ENCODE measurements around the gene LDB2. TPM values are rescaled to one million over a fixed set of nuclear protein-coding genes. Genes with fewer than 3 reads are reported as not detected.

The LDB2 gene
- polyA plus RNA-seq, 2 donors = 3.5 to 4.4 TPM

DNA sequence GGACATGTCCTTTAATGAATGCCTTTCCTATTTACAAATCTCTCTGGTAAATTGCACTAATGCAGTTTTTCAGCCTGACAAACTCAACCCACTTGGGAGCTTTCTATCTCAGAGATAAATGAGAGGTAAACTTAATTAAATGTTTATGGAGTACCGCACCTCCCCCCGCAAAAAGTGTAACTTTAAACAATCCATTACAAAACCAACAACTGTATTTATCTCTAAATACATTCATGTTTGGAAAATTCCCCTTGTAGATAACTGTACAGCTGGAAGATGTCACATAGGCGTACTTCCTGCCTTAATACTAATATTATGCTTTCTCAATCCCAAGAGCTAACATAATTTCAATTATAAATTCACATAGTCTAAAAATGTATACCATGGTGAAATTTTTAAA is 215.5 kb downstream of the LDB2 start:
- Histone ChIP-seq H3K36me3 (ENCODE audit: control insufficient read depth in 2 of 2, insufficient read depth in 2 of 2, low read length in 1 of 2) (no peaks in the 10 kb centered on the region), H3K4me1 (ENCODE audit: control insufficient read depth in 2 of 2, insufficient read depth in 2 of 2, low read length in 1 of 2) (no peaks in the 10 kb centered on the region), H3K27ac (ENCODE audit: low read depth in 2 of 2, low read length in 1 of 2) (no peak overlapping the region), H3K27me3 (ENCODE audit: control insufficient read depth in 1 of 2, insufficient read depth in 2 of 2, low read length in 2 of 2) (no peaks in the 10 kb centered on the region), H3K4me3 (ENCODE audit: low read depth in 1 of 2, low read length in 2 of 2) (no peak overlapping the region), H3K9me3 (ENCODE audit: control insufficient read depth in 2 of 2, insufficient read depth in 1 of 2, low read depth in 1 of 2, low read length in 1 of 2) (no peaks in the 10 kb centered on the region)
- WGBS, 2 donors = 71 to 85% methylated on average over 3 of the region's 3 CpGs

DNA sequence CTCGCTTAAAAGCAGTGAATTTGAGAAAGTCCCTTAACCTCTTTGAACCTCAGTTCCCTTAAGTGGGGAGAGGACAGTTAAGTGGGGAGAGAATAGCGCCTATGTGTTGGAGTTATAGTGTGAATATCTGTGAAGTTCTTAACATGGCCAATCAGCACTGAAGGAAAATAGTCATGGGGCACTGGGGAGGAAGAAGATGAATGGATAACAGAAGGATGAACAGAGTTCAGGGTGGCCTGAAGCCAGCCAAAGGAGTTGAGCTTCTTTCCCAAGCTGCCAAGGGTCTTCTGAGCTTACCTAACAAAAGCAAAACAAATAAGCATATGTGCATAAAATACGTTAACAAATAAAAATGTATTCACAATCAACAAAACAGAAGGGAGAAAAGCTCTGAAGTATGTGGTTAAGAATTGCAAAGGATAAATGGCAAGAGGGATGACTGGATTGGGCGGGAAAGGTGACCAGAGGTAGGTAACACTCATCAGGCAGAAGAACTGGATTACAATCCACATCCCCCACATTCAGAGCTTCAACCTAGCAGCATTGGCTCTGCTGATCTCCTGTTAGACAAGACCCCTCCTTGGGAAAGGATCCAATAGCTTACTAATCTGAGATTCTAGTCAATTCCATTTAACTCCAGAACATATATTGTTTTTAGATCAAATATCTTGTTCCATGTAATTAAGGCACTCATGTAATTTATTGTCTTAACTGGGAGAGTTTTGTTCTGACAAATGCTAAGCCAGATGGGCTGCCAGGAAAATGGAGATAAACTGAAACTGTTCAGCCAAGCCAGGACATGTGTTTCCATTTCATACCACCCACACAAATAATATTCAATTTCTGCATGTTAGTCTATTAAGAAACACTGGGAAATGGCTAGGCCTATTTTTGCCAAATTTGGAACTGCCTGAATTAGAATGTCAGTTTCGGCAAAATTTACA is 221.2 kb downstream of the LDB2 start:
- WGBS, 2 donors = 83 to 87% methylated on average over 5 of the region's 5 CpGs
- Histone ChIP-seq H3K27ac (ENCODE audit: low read depth in 2 of 2, low read length in 1 of 2) (no peak overlapping the region), H3K36me3 (ENCODE audit: control insufficient read depth in 2 of 2, insufficient read depth in 2 of 2, low read length in 1 of 2) (no peaks in the 10 kb centered on the region)

DNA sequence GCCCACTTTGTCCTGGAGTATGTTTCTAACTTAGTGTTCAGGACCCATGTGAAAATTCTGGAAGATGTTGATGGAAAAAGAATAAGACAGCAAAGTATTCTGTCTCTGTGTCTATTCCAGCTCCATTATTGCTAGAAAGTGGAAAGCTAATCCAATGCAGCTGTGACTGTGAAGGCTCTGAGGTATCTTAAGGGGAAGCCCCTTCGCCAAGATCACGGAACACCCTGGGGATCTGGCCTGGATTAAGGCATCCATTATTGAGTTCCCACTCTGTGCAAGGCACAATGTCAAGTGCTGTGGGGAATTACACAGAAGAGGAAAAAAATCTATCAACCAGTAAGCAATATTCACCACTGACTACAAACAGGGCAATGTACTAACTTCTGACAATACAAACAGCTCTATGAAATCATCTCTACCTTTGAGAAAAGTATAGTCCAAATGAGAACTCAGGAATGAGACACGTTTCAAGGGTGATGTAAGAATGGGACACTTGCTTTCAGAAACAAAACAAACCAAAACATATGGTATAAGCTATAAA is 222.1 kb downstream of the LDB2 start:
- WGBS, 2 donors = 83 to 89% methylated on average over 3 of the region's 3 CpGs
- no peaks in the 10 kb centered on the region for H3K27me3 ChIP-seq (ENCODE audit: control insufficient read depth in 1 of 2, insufficient read depth in 2 of 2, low read length in 2 of 2)
- H3K4me1 ChIP-seq (ENCODE audit: control insufficient read depth in 2 of 2, insufficient read depth in 2 of 2, low read length in 1 of 2) = no peaks in the 10 kb centered on the region
- H3K27ac ChIP-seq (ENCODE audit: low read depth in 2 of 2, low read length in 1 of 2) = no peak overlapping the region
- no peak overlapping the region for H3K4me3 ChIP-seq (ENCODE audit: low read depth in 1 of 2, low read length in 2 of 2)
- H3K36me3 ChIP-seq (ENCODE audit: control insufficient read depth in 2 of 2, insufficient read depth in 2 of 2, low read length in 1 of 2) = no peaks in the 10 kb centered on the region
- H3K9me3 ChIP-seq (ENCODE audit: control insufficient read depth in 2 of 2, insufficient read depth in 1 of 2, low read depth in 1 of 2, low read length in 1 of 2) = no peaks in the 10 kb centered on the region

More for the DNA sequence above, 221.2 kb downstream of the LDB2 start:
- Histone ChIP-seq H3K4me3 (ENCODE audit: low read depth in 1 of 2, low read length in 2 of 2) (no peak overlapping the region), H3K9me3 (ENCODE audit: control insufficient read depth in 2 of 2, insufficient read depth in 1 of 2, low read depth in 1 of 2, low read length in 1 of 2) (no peaks in the 10 kb centered on the region), H3K27me3 (ENCODE audit: control insufficient read depth in 1 of 2, insufficient read depth in 2 of 2, low read length in 2 of 2) (no peaks in the 10 kb centered on the region), H3K4me1 (ENCODE audit: control insufficient read depth in 2 of 2, insufficient read depth in 2 of 2, low read length in 1 of 2) (no peaks in the 10 kb centered on the region)

DNA sequence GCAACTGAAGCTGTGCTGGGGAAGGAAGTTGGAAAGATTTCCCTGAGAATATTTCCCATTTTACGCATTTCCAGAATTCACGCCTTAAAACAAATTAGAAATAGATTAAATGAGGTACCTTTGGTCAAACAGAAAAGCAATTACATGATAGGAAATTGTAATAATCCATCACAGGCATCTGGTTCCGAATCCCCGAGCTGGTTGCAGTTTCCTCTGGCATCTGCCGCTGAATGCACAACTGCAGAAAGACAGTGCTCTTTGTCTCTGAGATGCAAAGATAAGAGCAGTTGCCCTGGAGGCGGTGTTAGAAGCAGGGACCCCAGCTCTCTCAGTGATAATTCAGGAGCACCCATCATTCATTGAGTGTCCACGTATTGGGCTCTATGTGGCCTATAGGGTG is 224.4 kb downstream of the LDB2 start:
- H3K9me3 ChIP-seq (ENCODE audit: control insufficient read depth in 2 of 2, insufficient read depth in 1 of 2, low read depth in 1 of 2, low read length in 1 of 2) = no peaks in the 10 kb centered on the region
- 79 to 82% methylated on average over 7 of the region's 7 CpGs for WGBS, 2 donors
- no peaks in the 10 kb centered on the region for H3K36me3 ChIP-seq (ENCODE audit: control insufficient read depth in 2 of 2, insufficient read depth in 2 of 2, low read length in 1 of 2)
- H3K27ac ChIP-seq (ENCODE audit: low read depth in 2 of 2, low read length in 1 of 2) = no peak overlapping the region
- no peak overlapping the region for H3K4me3 ChIP-seq (ENCODE audit: low read depth in 1 of 2, low read length in 2 of 2)
- no peaks in the 10 kb centered on the region for H3K27me3 ChIP-seq (ENCODE audit: control insufficient read depth in 1 of 2, insufficient read depth in 2 of 2, low read length in 2 of 2)
- H3K4me1 ChIP-seq (ENCODE audit: control insufficient read depth in 2 of 2, insufficient read depth in 2 of 2, low read length in 1 of 2) = no peaks in the 10 kb centered on the region

DNA sequence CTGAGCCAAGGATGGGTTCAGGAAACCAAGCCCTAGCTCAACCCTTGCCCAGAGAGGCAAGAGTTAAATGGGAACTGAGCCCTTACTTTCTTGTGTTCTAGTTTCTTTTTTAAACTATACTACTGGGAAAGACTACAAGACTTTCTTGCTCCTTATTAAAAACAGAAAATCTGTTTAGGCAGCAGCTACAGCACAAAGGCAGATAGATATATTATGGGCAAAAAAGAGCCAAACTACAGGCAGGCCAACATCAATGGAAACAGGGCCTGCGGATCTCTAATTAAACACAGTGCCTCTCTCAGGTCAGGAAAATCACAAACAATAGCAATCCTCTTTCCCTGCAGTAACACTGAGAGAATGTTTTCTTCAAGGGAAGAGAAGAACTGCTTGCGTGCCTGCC is 226.0 kb downstream of the LDB2 start:
- no peak overlapping the region for H3K27ac ChIP-seq (ENCODE audit: low read depth in 2 of 2, low read length in 1 of 2)
- no peaks in the 10 kb centered on the region for H3K9me3 ChIP-seq (ENCODE audit: control insufficient read depth in 2 of 2, insufficient read depth in 1 of 2, low read depth in 1 of 2, low read length in 1 of 2)
- 63 to 80% methylated on average over 2 of the region's 2 CpGs for WGBS, 2 donors
- no peaks in the 10 kb centered on the region for H3K36me3 ChIP-seq (ENCODE audit: control insufficient read depth in 2 of 2, insufficient read depth in 2 of 2, low read length in 1 of 2)
- no peak overlapping the region for H3K4me3 ChIP-seq (ENCODE audit: low read depth in 1 of 2, low read length in 2 of 2)
- no peaks in the 10 kb centered on the region for H3K27me3 ChIP-seq (ENCODE audit: control insufficient read depth in 1 of 2, insufficient read depth in 2 of 2, low read length in 2 of 2)
- H3K4me1 ChIP-seq (ENCODE audit: control insufficient read depth in 2 of 2, insufficient read depth in 2 of 2, low read length in 1 of 2) = peaks cover 0 to 3% of the 10 kb centered on the region in 2 donors

DNA sequence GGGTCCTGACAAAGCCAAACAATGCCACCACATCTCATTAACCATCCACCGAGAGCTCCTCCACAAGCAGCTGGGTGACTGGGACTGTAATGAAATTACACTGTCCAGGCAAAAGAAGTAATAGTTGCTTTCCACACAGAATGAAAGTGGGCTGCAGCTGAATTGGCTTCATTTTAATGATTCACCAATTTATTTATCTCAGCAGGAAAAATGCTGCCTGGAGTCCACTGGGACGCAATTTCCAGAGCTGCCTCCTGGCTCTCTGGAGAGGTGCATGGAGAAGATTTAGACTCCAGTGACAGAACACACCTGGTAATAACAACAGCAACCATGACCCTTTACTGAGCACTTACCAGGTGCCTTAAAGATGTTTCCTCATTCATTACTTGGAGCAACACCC is 226.7 kb downstream of the LDB2 start:
- Histone ChIP-seq H3K4me3 (ENCODE audit: low read depth in 1 of 2, low read length in 2 of 2) (no peak overlapping the region), H3K4me1 (ENCODE audit: control insufficient read depth in 2 of 2, insufficient read depth in 2 of 2, low read length in 1 of 2) (peaks cover 0 to 3% of the 10 kb centered on the region in 2 donors), H3K27ac (ENCODE audit: low read depth in 2 of 2, low read length in 1 of 2) (no peak overlapping the region), H3K36me3 (ENCODE audit: control insufficient read depth in 2 of 2, insufficient read depth in 2 of 2, low read length in 1 of 2) (no peaks in the 10 kb centered on the region), H3K27me3 (ENCODE audit: control insufficient read depth in 1 of 2, insufficient read depth in 2 of 2, low read length in 2 of 2) (no peaks in the 10 kb centered on the region), H3K9me3 (ENCODE audit: control insufficient read depth in 2 of 2, insufficient read depth in 1 of 2, low read depth in 1 of 2, low read length in 1 of 2) (no peaks in the 10 kb centered on the region)
- 60 to 62% methylated on average over 2 of the region's 2 CpGs for WGBS, 2 donors

DNA sequence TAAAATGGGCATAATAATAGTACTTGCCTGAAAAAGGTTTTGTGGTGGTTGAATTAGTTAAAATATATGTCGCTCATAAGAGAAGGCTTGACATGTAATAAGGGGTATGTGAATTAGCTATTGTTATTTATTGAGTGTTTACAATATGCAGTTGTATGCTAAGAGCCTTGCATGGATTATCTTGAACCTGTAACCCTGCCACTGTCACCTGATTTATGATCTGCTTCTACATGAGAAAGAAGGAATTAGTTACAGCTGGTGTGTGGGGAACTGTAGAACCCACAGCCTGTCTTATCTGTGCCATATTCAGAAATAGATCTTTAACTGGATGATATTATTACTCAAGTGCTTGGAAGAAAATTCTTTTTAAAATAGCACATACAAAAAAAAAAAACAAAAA is 227.7 kb downstream of the LDB2 start:
- no peaks in the 10 kb centered on the region for H3K36me3 ChIP-seq (ENCODE audit: control insufficient read depth in 2 of 2, insufficient read depth in 2 of 2, low read length in 1 of 2)
- no peak overlapping the region for H3K27ac ChIP-seq (ENCODE audit: low read depth in 2 of 2, low read length in 1 of 2)
- H3K4me1 ChIP-seq (ENCODE audit: control insufficient read depth in 2 of 2, insufficient read depth in 2 of 2, low read length in 1 of 2) = peaks cover 0 to 3% of the 10 kb centered on the region in 2 donors
- WGBS, 2 donors = 97 to 98% methylated on average over 1 of the region's 1 CpG
- no peaks in the 10 kb centered on the region for H3K9me3 ChIP-seq (ENCODE audit: control insufficient read depth in 2 of 2, insufficient read depth in 1 of 2, low read depth in 1 of 2, low read length in 1 of 2)
- no peak overlapping the region for H3K4me3 ChIP-seq (ENCODE audit: low read depth in 1 of 2, low read length in 2 of 2)
- no peaks in the 10 kb centered on the region for H3K27me3 ChIP-seq (ENCODE audit: control insufficient read depth in 1 of 2, insufficient read depth in 2 of 2, low read length in 2 of 2)

DNA sequence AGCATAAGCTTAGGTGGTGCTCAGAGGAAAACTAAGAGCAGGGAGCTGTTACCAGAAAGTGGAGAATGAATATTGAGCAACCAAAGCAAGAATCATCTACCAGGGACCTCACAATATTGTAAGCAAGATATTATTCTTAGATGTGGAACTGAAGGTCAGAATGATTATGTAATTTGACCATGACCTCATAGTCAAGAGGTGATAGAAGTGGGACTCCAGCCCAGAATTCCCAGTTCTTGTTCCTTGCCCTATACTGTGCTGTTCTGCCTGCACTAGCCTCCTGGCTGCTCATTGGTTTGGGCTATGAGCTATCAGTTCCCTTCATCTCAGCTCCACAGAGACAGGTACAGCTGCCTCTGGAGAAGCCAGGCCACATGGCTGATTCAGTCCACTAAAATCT is 229.4 kb downstream of the LDB2 start:
- no peaks in the 10 kb centered on the region for H3K36me3 ChIP-seq (ENCODE audit: control insufficient read depth in 2 of 2, insufficient read depth in 2 of 2, low read length in 1 of 2)
- H3K9me3 ChIP-seq (ENCODE audit: control insufficient read depth in 2 of 2, insufficient read depth in 1 of 2, low read depth in 1 of 2, low read length in 1 of 2) = no peaks in the 10 kb centered on the region
- no peaks in the 10 kb centered on the region for H3K27me3 ChIP-seq (ENCODE audit: control insufficient read depth in 1 of 2, insufficient read depth in 2 of 2, low read length in 2 of 2)
- H3K4me3 ChIP-seq (ENCODE audit: low read depth in 1 of 2, low read length in 2 of 2) = no peak overlapping the region
- no peak overlapping the region for H3K27ac ChIP-seq (ENCODE audit: low read depth in 2 of 2, low read length in 1 of 2)
- peaks cover 0 to 3% of the 10 kb centered on the region in 2 donors for H3K4me1 ChIP-seq (ENCODE audit: control insufficient read depth in 2 of 2, insufficient read depth in 2 of 2, low read length in 1 of 2)

DNA sequence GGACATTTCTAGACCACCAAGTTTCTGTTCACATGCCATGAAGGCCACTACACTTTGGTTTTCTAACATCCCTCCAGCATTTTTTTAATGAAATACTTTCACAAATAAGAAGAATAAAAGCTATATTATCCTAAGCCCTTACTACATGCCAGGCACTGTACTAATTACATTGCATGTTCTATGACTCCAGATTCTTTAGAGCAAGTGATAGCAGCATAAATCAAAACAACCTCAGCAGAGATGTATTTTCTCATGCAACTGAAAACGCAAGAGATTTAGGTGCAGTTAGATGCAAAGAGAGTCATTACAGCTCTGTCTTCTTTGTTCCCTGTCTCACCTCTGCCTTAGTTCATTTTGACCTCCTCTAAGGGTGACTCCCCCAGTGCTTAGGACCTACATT is 230.0 kb downstream of the LDB2 start:
- H3K27me3 ChIP-seq (ENCODE audit: control insufficient read depth in 1 of 2, insufficient read depth in 2 of 2, low read length in 2 of 2) = no peaks in the 10 kb centered on the region
- 86 to 87% methylated on average over 1 of the region's 1 CpG for WGBS, 2 donors

DNA sequence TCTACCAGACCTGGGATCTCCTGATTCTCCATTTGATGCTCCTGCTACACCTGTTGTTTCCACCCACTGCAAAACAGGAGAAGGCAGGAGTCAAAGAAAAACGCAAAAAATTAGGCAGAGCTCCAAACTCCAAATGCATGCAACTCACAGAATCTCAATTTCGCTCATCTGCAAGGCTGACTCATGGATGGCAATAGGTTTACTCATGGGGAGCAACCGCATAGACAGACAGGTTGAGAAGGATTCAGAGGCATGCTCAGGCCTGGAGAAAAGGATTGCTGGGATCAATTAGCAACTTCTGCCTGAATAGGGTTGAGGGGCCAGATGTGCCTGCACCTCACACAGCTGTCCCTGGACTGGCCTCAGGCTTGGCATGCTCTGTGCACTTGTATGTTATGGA is 231.0 kb downstream of the LDB2 start:
- no peaks in the 10 kb centered on the region for H3K27me3 ChIP-seq (ENCODE audit: control insufficient read depth in 1 of 2, insufficient read depth in 2 of 2, low read length in 2 of 2)
- WGBS, 2 donors = 55 to 68% methylated on average over 3 of the region's 3 CpGs
- no peaks in the 10 kb centered on the region for H3K36me3 ChIP-seq (ENCODE audit: control insufficient read depth in 2 of 2, insufficient read depth in 2 of 2, low read length in 1 of 2)
- no peak overlapping the region for H3K4me3 ChIP-seq (ENCODE audit: low read depth in 1 of 2, low read length in 2 of 2)
- peaks cover 0 to 3% of the 10 kb centered on the region in 2 donors for H3K4me1 ChIP-seq (ENCODE audit: control insufficient read depth in 2 of 2, insufficient read depth in 2 of 2, low read length in 1 of 2)
- no peak overlapping the region for H3K27ac ChIP-seq (ENCODE audit: low read depth in 2 of 2, low read length in 1 of 2)
- no peaks in the 10 kb centered on the region for H3K9me3 ChIP-seq (ENCODE audit: control insufficient read depth in 2 of 2, insufficient read depth in 1 of 2, low read depth in 1 of 2, low read length in 1 of 2)

More for the DNA sequence above, 230.0 kb downstream of the LDB2 start:
- no peak overlapping the region for H3K4me3 ChIP-seq (ENCODE audit: low read depth in 1 of 2, low read length in 2 of 2)
- H3K9me3 ChIP-seq (ENCODE audit: control insufficient read depth in 2 of 2, insufficient read depth in 1 of 2, low read depth in 1 of 2, low read length in 1 of 2) = no peaks in the 10 kb centered on the region
- peaks cover 0 to 3% of the 10 kb centered on the region in 2 donors for H3K4me1 ChIP-seq (ENCODE audit: control insufficient read depth in 2 of 2, insufficient read depth in 2 of 2, low read length in 1 of 2)
- no peaks in the 10 kb centered on the region for H3K36me3 ChIP-seq (ENCODE audit: control insufficient read depth in 2 of 2, insufficient read depth in 2 of 2, low read length in 1 of 2)
- no peak overlapping the region for H3K27ac ChIP-seq (ENCODE audit: low read depth in 2 of 2, low read length in 1 of 2)
